Astrocyte of the hippocampus (primary cell): Measurements from ENCODE around the gene EPHB3.

Experiments
- DNase-seq: peaks from one replicate; pipeline ENCODE4 v3.0.0; 2011; ENCODE audit warnings: low read depth, low spot score

The EPHB3 gene

GRCh38 chr3:184563941-184564684, 2.5 kb downstream of the EPHB3 start:
- DNase-seq: no peak

GRCh38 chr3:184564685-184565385, 3.2 kb downstream of the EPHB3 start:
- no peak for DNase-seq

- DNase-seq: peak; percentile 95
These were observed 4.0 kb downstream of the EPHB3 start for GRCh38 chr3:184565421-184566211.

- no peak for DNase-seq
These were observed 5.1 kb downstream of the EPHB3 start for GRCh38 chr3:184566441-184567414.

GRCh38 chr3:184567946-184568559, 6.5 kb downstream of the EPHB3 start:
- no peak for DNase-seq

GRCh38 chr3:184568560-184568923, 7.0 kb downstream of the EPHB3 start:
- DNase-seq: no peak

GRCh38 chr3:184568924-184569829, 7.6 kb downstream of the EPHB3 start:
- DNase-seq: peak; percentile 96

- no peak for DNase-seq
These were observed 8.4 kb downstream of the EPHB3 start for GRCh38 chr3:184570035-184570434.

- no peak for DNase-seq
These were observed 8.9 kb downstream of the EPHB3 start for GRCh38 chr3:184570489-184570888.

- no peak for DNase-seq
These were observed 10.3 kb downstream of the EPHB3 start for GRCh38 chr3:184571750-184572377.

- no peak for DNase-seq
These were observed 11.2 kb downstream of the EPHB3 start for GRCh38 chr3:184572633-184573270.

GRCh38 chr3:184574515-184575417, 13.2 kb downstream of the EPHB3 start:
- DNase-seq: no peak

- no peak for DNase-seq
These were observed 14.1 kb downstream of the EPHB3 start for GRCh38 chr3:184575701-184576100.

- no peak for DNase-seq
These were observed 15.1 kb downstream of the EPHB3 start for GRCh38 chr3:184576457-184577240.

GRCh38 chr3:184577546-184577945, 16.0 kb downstream of the EPHB3 start:
- no peak for DNase-seq

- no peak for DNase-seq
These were observed 16.6 kb downstream of the EPHB3 start for GRCh38 chr3:184578218-184578617.

- DNase-seq: no peak
These were observed 17.2 kb downstream of the EPHB3 start for GRCh38 chr3:184578822-184579221.
